K562 (cell line): Measurements from ENCODE around the gene EVI5. TPM values are rescaled to one million over a fixed set of nuclear protein-coding genes. Genes with fewer than 3 reads are reported as not detected.

Experiments used
- ATF6 ChIP-seq: sonication (generic); formaldehyde crosslinking; IDR thresholded peaks from 2 replicates; pipeline ENCODE4 v1.4.0; 2020; ENCODE audit warnings: mild to moderate bottlenecking, missing genetic modification reagents
- CHD7 ChIP-seq: fragments of 200-600 bp; sonication (generic); IDR thresholded peaks from one replicate; pipeline ENCODE4 v1.6.1; 2012; ENCODE audit warnings: mild to moderate bottlenecking, low read depth, low read length, inconsistent platforms
- CREB3L1 ChIP-seq: fragments of 450-650 bp; IDR thresholded peaks from 2 replicates; pipeline ENCODE4 v1.6.1; 2014; ENCODE audit warnings: low read depth, mild to moderate bottlenecking, moderate library complexity, borderline replicate concordance
- ELF1 ChIP-seq: fragments of 200-800 bp; sonication (Bioruptor generic); IDR thresholded peaks from 2 replicates; pipeline ENCODE4 v1.6.1; 2016; ENCODE audit warnings: missing genetic modification characterization, missing compliant biosample characterization
- GABPB1 ChIP-seq: sonication (generic); formaldehyde crosslinking; IDR thresholded peaks from 2 replicates; pipeline ENCODE4 v1.8.0; 2022; ENCODE audit warnings: mild to moderate bottlenecking, missing genetic modification reagents
- HEY1 ChIP-seq: fragments of 250-450 bp; sonication (Bioruptor Pico); IDR thresholded peaks from 2 replicates; pipeline ENCODE4 v1.5.0; 2020; ENCODE audit warnings: mild to moderate bottlenecking, moderate library complexity, borderline replicate concordance
- IFI16 ChIP-seq: fragments of 250-450 bp; sonication (Bioruptor Pico); IDR thresholded peaks from 2 replicates; pipeline ENCODE4 v2.1.2; 2022; ENCODE audit warnings: mild to moderate bottlenecking, inconsistent platforms
- MEF2D ChIP-seq: conservative IDR thresholded peaks from 2 replicates; pipeline ENCODE4 v1.6.1; 2016; ENCODE audit warnings: low read depth, missing genetic modification characterization, missing compliant biosample characterization
- MXI1 ChIP-seq: IDR thresholded peaks from 2 replicates; pipeline ENCODE4 v1.6.1; 2011; ENCODE audit warnings: low read depth, mild to moderate bottlenecking, improper control_type of control experiment, low read length
- POLR2B ChIP-seq: fragments of 450-650 bp; IDR thresholded peaks from 2 replicates; pipeline ENCODE4 v1.6.1; 2018; ENCODE audit warnings: low read depth; ENCODE audit not compliant: partially characterized antibody
- ZNF124 ChIP-seq: sonication (generic); formaldehyde crosslinking; IDR thresholded peaks from 2 replicates; pipeline ENCODE4 v1.8.1; 2022; ENCODE audit warnings: missing genetic modification reagents
- polyA plus RNA-seq, 8 experiments: library from polyadenylated mRNA; depleted of rRNA in 4 of 8; stranded (reverse) in 5 of 8; unstranded in 3 of 8; fragments of >200 nt; fragmentation: Nextera tagmentation in 2 of 8; fragmentation: Illumina TruSeq in 1 of 8; extraction: Ambion mirVana in 2 of 8; extraction: Trizol in 1 of 8; gene quantifications; 2 replicates each; pipeline versions ENCODE4 v1.2.1 to v1.2.3, GENCODE V29; 2011 to 2014; ENCODE audit warnings: inconsistent platforms in 1 of 8, missing spikeins in 1 of 8
- total RNA-seq, 7 experiments: library from RNA; depleted of rRNA in 6 of 7; stranded (reverse); fragments of >200 nt in 6 of 7; fragmentation: Illumina TruSeq in 2 of 7; extraction: Trizol in 2 of 7; gene quantifications; 2 replicates each; pipeline versions ENCODE4 v1.2.1 to v1.2.3, GENCODE V29; 2011 to 2021; ENCODE audit warnings: low replicate concordance in 1 of 7

EVI5 gene
- total and polyA plus RNA-seq, 9 of the 15 experiments (the other 6 are each of a cell fraction or from before 2014, with no cell fraction given) = 1.7 to 50.1 (median 13.7) TPM

GRCh38 chr1:92831762-92832536 lies 47.0 kb upstream of the EVI5 start, which contains the start of gene RPL5 (continued):
- peak; percentile 96 for TF ChIP-seq ATF6
- TF ChIP-seq MXI1 = no peak
- no peak for TF ChIP-seq HEY1 (CRISPR knock-in tag)
- peak; percentile 81 for TF ChIP-seq CHD7
- TF ChIP-seq MEF2D (tag) = no peak
- TF ChIP-seq ELF1 (tag) = no peak
- no peak for TF ChIP-seq IFI16
- TF ChIP-seq POLR2B = peak; percentile 99
- peak; percentile 90 for TF ChIP-seq CREB3L1
- no peak for TF ChIP-seq ZNF124
- peak; percentile 87 for TF ChIP-seq GABPB1
